ENCODE results near the gene MEF2C.

GRCh38 chr5:88690409-88691229 is 192.4 kb downstream of the MEF2C start:
- TF ChIP-seq, protein P1, sequence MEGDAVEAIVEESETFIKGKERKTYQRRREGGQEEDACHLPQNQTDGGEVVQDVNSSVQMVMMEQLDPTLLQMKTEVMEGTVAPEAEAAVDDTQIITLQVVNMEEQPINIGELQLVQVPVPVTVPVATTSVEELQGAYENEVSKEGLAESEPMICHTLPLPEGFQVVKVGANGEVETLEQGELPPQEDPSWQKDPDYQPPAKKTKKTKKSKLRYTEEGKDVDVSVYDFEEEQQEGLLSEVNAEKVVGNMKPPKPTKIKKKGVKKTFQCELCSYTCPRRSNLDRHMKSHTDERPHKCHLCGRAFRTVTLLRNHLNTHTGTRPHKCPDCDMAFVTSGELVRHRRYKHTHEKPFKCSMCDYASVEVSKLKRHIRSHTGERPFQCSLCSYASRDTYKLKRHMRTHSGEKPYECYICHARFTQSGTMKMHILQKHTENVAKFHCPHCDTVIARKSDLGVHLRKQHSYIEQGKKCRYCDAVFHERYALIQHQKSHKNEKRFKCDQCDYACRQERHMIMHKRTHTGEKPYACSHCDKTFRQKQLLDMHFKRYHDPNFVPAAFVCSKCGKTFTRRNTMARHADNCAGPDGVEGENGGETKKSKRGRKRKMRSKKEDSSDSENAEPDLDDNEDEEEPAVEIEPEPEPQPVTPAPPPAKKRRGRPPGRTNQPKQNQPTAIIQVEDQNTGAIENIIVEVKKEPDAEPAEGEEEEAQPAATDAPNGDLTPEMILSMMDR (IDR thresholded peaks at IDR 0.05): peak; percentile 99
- TF ChIP-seq POLR2AphosphoS5 (IDR thresholded peaks at IDR 0.05; ENCODE audit: low read depth, low read length): no peak
- no peak for TF ChIP-seq TCF7L2 (IDR thresholded peaks at IDR 0.05; ENCODE audit: low read depth, low read length)
- no peak for TF ChIP-seq REST (IDR thresholded peaks at IDR 0.05; ENCODE audit: insufficient read depth in 1 of 2, low read depth in 2 of 2, low read length in 1 of 2)
- no peak for TF ChIP-seq SIN3A (IDR thresholded peaks at IDR 0.05; ENCODE audit: borderline replicate concordance, insufficient read depth, low read depth, low read length)
